Nephron progenitor cell (in vitro differentiated cells): Measurements from ENCODE around the gene ANK2.

Experiments
- DNase-seq: peaks from one replicate; pipeline ENCODE4 v3.0.0; 2021
- H3K27ac Mint-ChIP-seq: 2 replicates; pipeline ENCODE4 v1.8.0; 2021; ENCODE audit warnings: mild to moderate bottlenecking, moderate library complexity, mixed read lengths
- H3K27me3 Mint-ChIP-seq: 2 replicates; pipeline ENCODE4 v1.8.0; 2021; ENCODE audit warnings: mild to moderate bottlenecking, low read depth, mixed read lengths; ENCODE audit not compliant: poor library complexity
- H3K36me3 Mint-ChIP-seq: 2 replicates; pipeline ENCODE4 v1.8.0; 2021; ENCODE audit warnings: low read depth, mixed read lengths
- H3K4me1 Mint-ChIP-seq: 2 replicates; pipeline ENCODE4 v1.8.0; 2021; ENCODE audit warnings: mixed read lengths
- H3K4me3 Mint-ChIP-seq: 2 replicates; pipeline ENCODE4 v1.8.0; 2021; ENCODE audit warnings: mild to moderate bottlenecking, moderate library complexity, mixed read lengths
- H3K9me3 Mint-ChIP-seq: 2 replicates; pipeline ENCODE4 v1.8.0; 2021; ENCODE audit warnings: mild to moderate bottlenecking, moderate library complexity, mixed read lengths
- TF ChIP-seq, protein P1 (sequence below): fragments of 200-600 bp; sonication (generic); IDR thresholded peaks from 2 replicates; pipeline ENCODE4 v1.5.0; 2021; ENCODE audit warnings: antibody characterized with exemption

Gene ANK2

DNA sequence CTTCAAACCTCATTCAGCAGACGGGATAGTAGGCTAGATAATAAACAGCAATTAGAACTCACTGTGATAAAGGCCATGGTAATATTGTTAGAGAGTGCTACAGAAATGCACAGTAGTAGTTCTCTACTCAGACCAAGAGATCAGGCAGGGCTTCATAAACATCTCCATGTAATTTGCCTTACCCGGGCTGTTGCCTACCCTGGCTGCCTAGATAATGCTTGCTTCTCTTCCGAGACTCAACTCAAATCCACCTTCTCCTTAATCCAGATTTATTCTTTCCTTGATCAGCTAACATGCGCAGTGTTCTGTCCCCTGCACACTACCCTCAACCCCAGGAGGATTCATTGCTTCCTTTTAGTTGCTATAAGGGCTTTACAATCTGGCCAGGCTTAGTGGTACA, 21.8 kb downstream of the ANK2 start:
- peaks cover 22% of the 10 kb centered on the region for H3K27me3 Mint-ChIP-seq
- H3K27ac Mint-ChIP-seq: no peak overlapping the region
- no peaks in the 10 kb centered on the region for H3K9me3 Mint-ChIP-seq
- TF ChIP-seq, protein P1, sequence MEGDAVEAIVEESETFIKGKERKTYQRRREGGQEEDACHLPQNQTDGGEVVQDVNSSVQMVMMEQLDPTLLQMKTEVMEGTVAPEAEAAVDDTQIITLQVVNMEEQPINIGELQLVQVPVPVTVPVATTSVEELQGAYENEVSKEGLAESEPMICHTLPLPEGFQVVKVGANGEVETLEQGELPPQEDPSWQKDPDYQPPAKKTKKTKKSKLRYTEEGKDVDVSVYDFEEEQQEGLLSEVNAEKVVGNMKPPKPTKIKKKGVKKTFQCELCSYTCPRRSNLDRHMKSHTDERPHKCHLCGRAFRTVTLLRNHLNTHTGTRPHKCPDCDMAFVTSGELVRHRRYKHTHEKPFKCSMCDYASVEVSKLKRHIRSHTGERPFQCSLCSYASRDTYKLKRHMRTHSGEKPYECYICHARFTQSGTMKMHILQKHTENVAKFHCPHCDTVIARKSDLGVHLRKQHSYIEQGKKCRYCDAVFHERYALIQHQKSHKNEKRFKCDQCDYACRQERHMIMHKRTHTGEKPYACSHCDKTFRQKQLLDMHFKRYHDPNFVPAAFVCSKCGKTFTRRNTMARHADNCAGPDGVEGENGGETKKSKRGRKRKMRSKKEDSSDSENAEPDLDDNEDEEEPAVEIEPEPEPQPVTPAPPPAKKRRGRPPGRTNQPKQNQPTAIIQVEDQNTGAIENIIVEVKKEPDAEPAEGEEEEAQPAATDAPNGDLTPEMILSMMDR: no peak
- no peaks in the 10 kb centered on the region for H3K36me3 Mint-ChIP-seq
- peaks cover 16% of the 10 kb centered on the region for H3K4me1 Mint-ChIP-seq
- DNase-seq: no peak
- no peak overlapping the region for H3K4me3 Mint-ChIP-seq

DNA sequence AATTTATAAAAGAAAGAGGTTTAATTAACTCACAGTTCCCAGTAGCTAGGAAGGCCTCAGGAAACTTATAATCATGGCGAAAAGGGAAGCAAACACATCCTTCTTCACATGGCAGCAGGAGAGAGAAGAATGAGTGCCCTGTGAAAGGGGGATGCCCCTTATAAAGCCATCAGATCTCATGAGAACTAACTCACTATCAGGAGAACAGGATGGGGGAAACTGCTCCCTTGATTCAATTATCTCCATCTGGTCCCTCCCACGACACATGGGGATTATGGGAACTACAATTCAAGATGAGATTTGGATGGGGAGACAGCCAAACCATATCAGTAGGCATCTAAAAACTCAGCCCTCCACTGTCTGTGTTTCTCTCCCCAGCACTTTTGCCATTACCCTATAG, 22.4 kb downstream of the ANK2 start:
- Mint-ChIP-seq H3K36me3 (no peaks in the 10 kb centered on the region), H3K4me1 (peaks cover 16% of the 10 kb centered on the region), H3K4me3 (no peak overlapping the region), H3K27ac (no peak overlapping the region), H3K9me3 (no peaks in the 10 kb centered on the region), H3K27me3 (peaks cover 17% of the 10 kb centered on the region)
- TF ChIP-seq, protein P1: no peak
- no peak for DNase-seq

DNA sequence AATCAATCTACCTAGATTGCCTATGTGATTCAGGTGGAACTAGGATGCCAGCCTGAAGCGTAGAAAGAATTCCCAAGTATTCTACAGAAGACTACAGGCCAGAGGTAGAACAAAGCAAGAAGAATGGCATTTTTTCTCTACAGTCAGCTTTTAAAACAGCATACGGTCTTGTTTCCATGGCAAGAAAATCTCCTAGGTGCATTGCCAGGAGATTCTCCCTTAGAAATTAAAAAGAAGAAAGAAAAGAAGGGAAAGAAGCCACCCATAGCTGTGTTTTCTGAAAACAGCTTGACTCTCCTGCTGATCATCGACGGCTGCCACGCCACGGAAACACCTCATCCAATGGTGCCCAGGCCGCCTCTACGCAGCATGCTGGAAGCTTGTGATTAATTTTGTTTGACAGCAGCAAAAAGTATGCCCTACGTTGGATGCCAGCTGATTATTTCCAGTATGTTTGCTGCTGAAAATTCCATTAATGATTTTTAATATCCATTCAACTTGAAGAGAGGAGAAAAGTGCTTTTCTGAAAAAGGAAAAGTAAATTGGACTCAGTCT, 24.1 kb downstream of the ANK2 start:
- Mint-ChIP-seq H3K36me3 (no peaks in the 10 kb centered on the region), H3K9me3 (no peaks in the 10 kb centered on the region), H3K27me3 (peaks cover 8% of the 10 kb centered on the region), H3K4me3 (no peak overlapping the region), H3K27ac (no peak overlapping the region), H3K4me1 (peaks cover 16% of the 10 kb centered on the region)
- TF ChIP-seq, protein P1: no peak
- DNase-seq: no peak

DNA sequence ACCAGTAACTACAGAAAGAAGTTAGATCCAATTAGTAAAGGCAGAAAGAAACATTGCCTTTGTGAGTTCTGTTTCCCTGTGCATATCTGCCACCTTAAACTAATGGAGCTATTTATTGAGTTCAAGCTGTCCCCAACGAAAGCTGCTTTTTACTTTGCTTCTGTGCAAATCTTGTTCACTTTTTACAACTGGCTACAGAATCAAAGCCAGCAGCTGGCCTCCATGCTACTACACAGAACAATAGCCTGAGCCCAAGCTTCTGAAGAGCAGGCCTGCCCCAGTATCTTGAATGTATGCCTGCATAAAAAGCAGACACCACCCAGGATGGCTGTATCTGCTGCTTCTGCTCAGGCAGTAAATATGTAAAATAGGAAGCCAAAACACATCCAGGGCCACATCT, 28.1 kb downstream of the ANK2 start:
- Mint-ChIP-seq H3K27me3 (peaks cover 4% of the 10 kb centered on the region), H3K4me3 (no peak overlapping the region), H3K36me3 (no peaks in the 10 kb centered on the region), H3K4me1 (no peaks in the 10 kb centered on the region), H3K27ac (no peak overlapping the region), H3K9me3 (no peaks in the 10 kb centered on the region)
- no peak for DNase-seq
- TF ChIP-seq, protein P1: no peak

DNA sequence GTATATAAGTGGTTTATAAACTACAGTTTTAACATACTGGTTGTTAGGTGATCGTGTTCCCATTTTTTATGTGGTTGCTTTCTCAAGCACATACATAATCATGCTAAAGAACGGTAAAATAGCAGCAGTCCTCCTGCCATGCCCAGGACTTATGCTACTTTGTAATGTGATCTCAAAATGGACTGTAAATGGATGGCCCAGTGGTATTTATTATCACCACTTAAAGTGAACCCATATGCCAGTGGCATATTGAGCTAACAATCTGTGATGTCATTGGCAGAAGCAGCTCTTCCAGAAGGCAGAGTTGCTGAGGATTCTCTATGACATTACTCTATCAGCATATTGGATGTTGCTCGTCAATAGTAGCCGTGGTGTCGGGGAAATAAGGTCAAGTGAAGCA, 28.6 kb downstream of the ANK2 start:
- H3K27ac Mint-ChIP-seq: no peak overlapping the region
- no peaks in the 10 kb centered on the region for H3K4me1 Mint-ChIP-seq
- TF ChIP-seq, protein P1: no peak
- H3K27me3 Mint-ChIP-seq: peaks cover 4% of the 10 kb centered on the region
- DNase-seq: no peak
- no peaks in the 10 kb centered on the region for H3K36me3 Mint-ChIP-seq
- no peaks in the 10 kb centered on the region for H3K9me3 Mint-ChIP-seq
- no peak overlapping the region for H3K4me3 Mint-ChIP-seq

DNA sequence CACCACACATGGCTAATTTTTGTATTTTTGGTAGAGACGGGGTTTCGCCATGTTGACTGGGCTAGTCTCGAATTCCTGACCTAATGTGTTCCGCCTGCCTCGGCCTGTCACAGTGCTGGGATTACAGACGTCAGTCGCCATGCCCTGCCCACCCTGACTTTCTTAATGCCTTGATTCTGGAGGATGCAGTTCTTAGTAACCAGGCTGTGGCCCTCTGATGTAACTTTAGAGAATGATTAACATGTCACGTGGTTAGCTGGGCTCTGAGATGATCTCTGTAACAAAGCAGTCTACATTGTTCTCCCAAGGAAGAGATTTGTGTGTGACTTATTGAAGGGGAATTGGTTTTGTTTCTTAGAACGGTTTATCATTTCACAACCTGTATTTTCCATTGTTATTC, 30.6 kb downstream of the ANK2 start:
- no peak for DNase-seq
- no peaks in the 10 kb centered on the region for H3K4me1 Mint-ChIP-seq
- no peaks in the 10 kb centered on the region for H3K36me3 Mint-ChIP-seq
- H3K27me3 Mint-ChIP-seq: peaks cover 4% of the 10 kb centered on the region
- no peak overlapping the region for H3K4me3 Mint-ChIP-seq
- TF ChIP-seq, protein P1: no peak
- no peak overlapping the region for H3K27ac Mint-ChIP-seq
- H3K9me3 Mint-ChIP-seq: no peaks in the 10 kb centered on the region
